Measurements from ENCODE around the gene NDUFA3.

Gene NDUFA3

GRCh38 chr19:54152267-54152666, 49.6 kb downstream of the NDUFA3 start:
- no peak overlapping the region for H3K4me3 ChIP-seq (ENCODE audit: low read length in 2 of 2)
- H3K36me3 ChIP-seq (ENCODE audit: control insufficient read depth in 2 of 2, insufficient read depth in 2 of 2, low read length in 2 of 2) = peaks cover 68 to 90% of the 10 kb centered on the region in 2 donors
- H3K27ac ChIP-seq (ENCODE audit: low read depth in 2 of 2, low read length in 2 of 2) = no peak overlapping the region
- H3K4me1 ChIP-seq (ENCODE audit: control insufficient read depth in 2 of 2, insufficient read depth in 2 of 2, low read length in 2 of 2) = no peaks in the 10 kb centered on the region
- H3K9ac ChIP-seq (ENCODE audit: low read depth in 1 of 2, low read length in 2 of 2) = no peak overlapping the region
- no peaks in the 10 kb centered on the region for H3K27me3 ChIP-seq (ENCODE audit: control insufficient read depth in 2 of 2, insufficient read depth in 2 of 2, low read length in 2 of 2)
- no peaks in the 10 kb centered on the region for H3K9me3 ChIP-seq (ENCODE audit: control insufficient read depth in 2 of 2, low read length in 2 of 2)

- Histone ChIP-seq H3K27ac (ENCODE audit: low read depth in 2 of 2, low read length in 2 of 2) (no peak overlapping the region), H3K27me3 (ENCODE audit: control insufficient read depth in 2 of 2, insufficient read depth in 2 of 2, low read length in 2 of 2) (no peaks in the 10 kb centered on the region), H3K4me3 (ENCODE audit: low read length in 2 of 2) (no peak overlapping the region), H3K9ac (ENCODE audit: low read depth in 1 of 2, low read length in 2 of 2) (no peak overlapping the region), H3K9me3 (ENCODE audit: control insufficient read depth in 2 of 2, low read length in 2 of 2) (no peaks in the 10 kb centered on the region), H3K4me1 (ENCODE audit: control insufficient read depth in 2 of 2, insufficient read depth in 2 of 2, low read length in 2 of 2) (peaks cover 0 to under 1% of the 10 kb centered on the region in 2 donors), H3K36me3 (ENCODE audit: control insufficient read depth in 2 of 2, insufficient read depth in 2 of 2, low read length in 2 of 2) (peaks cover 64 to 88% of the 10 kb centered on the region in 2 donors)
Measured at GRCh38 chr19:54152878-54153524, 50.3 kb downstream of the NDUFA3 start.

- no peak overlapping the region for H3K4me3 ChIP-seq (ENCODE audit: low read length in 2 of 2)
- no peak overlapping the region for H3K9ac ChIP-seq (ENCODE audit: low read depth in 1 of 2, low read length in 2 of 2)
- H3K27me3 ChIP-seq (ENCODE audit: control insufficient read depth in 2 of 2, insufficient read depth in 2 of 2, low read length in 2 of 2) = no peaks in the 10 kb centered on the region
- H3K27ac ChIP-seq (ENCODE audit: low read depth in 2 of 2, low read length in 2 of 2) = no peak overlapping the region
- peaks cover 65 to 85% of the 10 kb centered on the region in 2 donors for H3K36me3 ChIP-seq (ENCODE audit: control insufficient read depth in 2 of 2, insufficient read depth in 2 of 2, low read length in 2 of 2)
- H3K9me3 ChIP-seq (ENCODE audit: control insufficient read depth in 2 of 2, low read length in 2 of 2) = no peaks in the 10 kb centered on the region
- peaks cover 8 to 9% of the 10 kb centered on the region in 2 donors for H3K4me1 ChIP-seq (ENCODE audit: control insufficient read depth in 2 of 2, insufficient read depth in 2 of 2, low read length in 2 of 2)
Measured at GRCh38 chr19:54153731-54154326, 51.2 kb downstream of the NDUFA3 start.

- Histone ChIP-seq H3K9me3 (ENCODE audit: control insufficient read depth in 2 of 2, low read length in 2 of 2) (no peaks in the 10 kb centered on the region), H3K27ac (ENCODE audit: low read depth in 2 of 2, low read length in 2 of 2) (no peak overlapping the region), H3K4me3 (ENCODE audit: low read length in 2 of 2) (no peak overlapping the region), H3K36me3 (ENCODE audit: control insufficient read depth in 2 of 2, insufficient read depth in 2 of 2, low read length in 2 of 2) (peaks cover 57 to 76% of the 10 kb centered on the region in 2 donors), H3K4me1 (ENCODE audit: control insufficient read depth in 2 of 2, insufficient read depth in 2 of 2, low read length in 2 of 2) (peaks cover 13% of the 10 kb centered on the region in 2 donors), H3K27me3 (ENCODE audit: control insufficient read depth in 2 of 2, insufficient read depth in 2 of 2, low read length in 2 of 2) (no peaks in the 10 kb centered on the region), H3K9ac (ENCODE audit: low read depth in 1 of 2, low read length in 2 of 2) (no peak overlapping the region)
Measured at GRCh38 chr19:54154603-54155345, 52.1 kb downstream of the NDUFA3 start.

- Histone ChIP-seq H3K27me3 (ENCODE audit: control insufficient read depth in 2 of 2, insufficient read depth in 2 of 2, low read length in 2 of 2) (no peaks in the 10 kb centered on the region), H3K9me3 (ENCODE audit: control insufficient read depth in 2 of 2, low read length in 2 of 2) (no peaks in the 10 kb centered on the region), H3K27ac (ENCODE audit: low read depth in 2 of 2, low read length in 2 of 2) (no peak overlapping the region), H3K36me3 (ENCODE audit: control insufficient read depth in 2 of 2, insufficient read depth in 2 of 2, low read length in 2 of 2) (peaks cover 51 to 67% of the 10 kb centered on the region in 2 donors), H3K4me1 (ENCODE audit: control insufficient read depth in 2 of 2, insufficient read depth in 2 of 2, low read length in 2 of 2) (peaks cover 21% of the 10 kb centered on the region in 2 donors), H3K9ac (ENCODE audit: low read depth in 1 of 2, low read length in 2 of 2) (no peak overlapping the region), H3K4me3 (ENCODE audit: low read length in 2 of 2) (no peak overlapping the region)
Measured at GRCh38 chr19:54155694-54156093, 53.0 kb downstream of the NDUFA3 start.

GRCh38 chr19:54156490-54156889, 53.8 kb downstream of the NDUFA3 start:
- Histone ChIP-seq H3K4me3 (ENCODE audit: low read length in 2 of 2) (no peak overlapping the region), H3K36me3 (ENCODE audit: control insufficient read depth in 2 of 2, insufficient read depth in 2 of 2, low read length in 2 of 2) (peaks cover 46 to 61% of the 10 kb centered on the region in 2 donors), H3K4me1 (ENCODE audit: control insufficient read depth in 2 of 2, insufficient read depth in 2 of 2, low read length in 2 of 2) (peaks cover 25% of the 10 kb centered on the region in 2 donors), H3K9me3 (ENCODE audit: control insufficient read depth in 2 of 2, low read length in 2 of 2) (no peaks in the 10 kb centered on the region), H3K27ac (ENCODE audit: low read depth in 2 of 2, low read length in 2 of 2) (no peak overlapping the region), H3K27me3 (ENCODE audit: control insufficient read depth in 2 of 2, insufficient read depth in 2 of 2, low read length in 2 of 2) (no peaks in the 10 kb centered on the region), H3K9ac (ENCODE audit: low read depth in 1 of 2, low read length in 2 of 2) (no peak overlapping the region)

- Histone ChIP-seq H3K27ac (ENCODE audit: low read depth in 2 of 2, low read length in 2 of 2) (no peak overlapping the region), H3K36me3 (ENCODE audit: control insufficient read depth in 2 of 2, insufficient read depth in 2 of 2, low read length in 2 of 2) (peaks cover 41 to 57% of the 10 kb centered on the region in 2 donors), H3K4me3 (ENCODE audit: low read length in 2 of 2) (no peak overlapping the region), H3K4me1 (ENCODE audit: control insufficient read depth in 2 of 2, insufficient read depth in 2 of 2, low read length in 2 of 2) (peaks cover 28 to 29% of the 10 kb centered on the region in 2 donors), H3K27me3 (ENCODE audit: control insufficient read depth in 2 of 2, insufficient read depth in 2 of 2, low read length in 2 of 2) (no peaks in the 10 kb centered on the region), H3K9ac (ENCODE audit: low read depth in 1 of 2, low read length in 2 of 2) (no peak overlapping the region), H3K9me3 (ENCODE audit: control insufficient read depth in 2 of 2, low read length in 2 of 2) (no peaks in the 10 kb centered on the region)
Measured at GRCh38 chr19:54156953-54157352, 54.3 kb downstream of the NDUFA3 start.
